Mucosa of rectum (tissue), 2 donors: ENCODE measurements around the gene MYF6.

Experiments used
- H3K27ac ChIP-seq, 2 donors: one replicate each; pipeline ENCODE4 v1.7.0; 2013; ENCODE audit warnings: inconsistent platforms in 2 of 2, low read depth in 2 of 2, low read length in 2 of 2
- H3K27me3 ChIP-seq, 2 donors: one replicate each; pipeline ENCODE4 v1.7.0; 2013; ENCODE audit warnings: low read length in 2 of 2; ENCODE audit not compliant: control insufficient read depth in 2 of 2, insufficient read depth in 2 of 2
- H3K36me3 ChIP-seq, 2 donors: one replicate each; pipeline ENCODE4 v1.7.0; 2013; ENCODE audit warnings: low read length in 2 of 2; ENCODE audit not compliant: control insufficient read depth in 2 of 2, insufficient read depth in 2 of 2
- H3K4me1 ChIP-seq, 2 donors: one replicate each; pipeline ENCODE4 v1.7.0; 2013; ENCODE audit warnings: low read length in 2 of 2, mild to moderate bottlenecking in 1 of 2; ENCODE audit not compliant: control insufficient read depth in 2 of 2, insufficient read depth in 2 of 2
- H3K4me3 ChIP-seq, 2 donors: one replicate each; pipeline ENCODE4 v1.7.0; 2013; ENCODE audit warnings: low read length in 2 of 2
- H3K9ac ChIP-seq, 2 donors: one replicate each; pipeline ENCODE4 v1.7.0; 2013; ENCODE audit warnings: low read length in 2 of 2, low read depth in 1 of 2, mild to moderate bottlenecking in 1 of 2
- H3K9me3 ChIP-seq, 2 donors: one replicate each; pipeline ENCODE4 v1.7.0; 2013; ENCODE audit warnings: low read length in 2 of 2; ENCODE audit not compliant: control insufficient read depth in 2 of 2
- donor health status: healthy.
- donor health status: Normal muscosa, but diverticular disease.

Gene MYF6

GRCh38 chr12:80754274-80754673 lies 46.8 kb downstream of the MYF6 start:
- Histone ChIP-seq H3K4me1 (no peaks in the 10 kb centered on the region), H3K27me3 (no peaks in the 10 kb centered on the region), H3K9me3 (no peaks in the 10 kb centered on the region), H3K27ac (no peak overlapping the region), H3K9ac (no peak overlapping the region), H3K36me3 (no peaks in the 10 kb centered on the region), H3K4me3 (no peak overlapping the region)

GRCh38 chr12:80756875-80757274 lies 49.4 kb downstream of the MYF6 start:
- H3K4me3 ChIP-seq = no peak overlapping the region
- H3K9me3 ChIP-seq = no peaks in the 10 kb centered on the region
- H3K27ac ChIP-seq = no peak overlapping the region
- no peaks in the 10 kb centered on the region for H3K4me1 ChIP-seq
- H3K36me3 ChIP-seq = no peaks in the 10 kb centered on the region
- no peaks in the 10 kb centered on the region for H3K27me3 ChIP-seq
- H3K9ac ChIP-seq = no peak overlapping the region
